Nephron progenitor cell (in vitro differentiated cells): ENCODE results near the gene FAM78B.

Experiments
- DNase-seq: peaks from one replicate; pipeline ENCODE4 v3.0.0; 2021
- H3K27ac Mint-ChIP-seq: 2 replicates; pipeline ENCODE4 v1.8.0; 2021; ENCODE audit warnings: mild to moderate bottlenecking, moderate library complexity, mixed read lengths
- H3K27me3 Mint-ChIP-seq: 2 replicates; pipeline ENCODE4 v1.8.0; 2021; ENCODE audit warnings: mild to moderate bottlenecking, low read depth, mixed read lengths; ENCODE audit not compliant: poor library complexity
- H3K36me3 Mint-ChIP-seq: 2 replicates; pipeline ENCODE4 v1.8.0; 2021; ENCODE audit warnings: low read depth, mixed read lengths
- H3K4me1 Mint-ChIP-seq: 2 replicates; pipeline ENCODE4 v1.8.0; 2021; ENCODE audit warnings: mixed read lengths
- H3K4me3 Mint-ChIP-seq: 2 replicates; pipeline ENCODE4 v1.8.0; 2021; ENCODE audit warnings: mild to moderate bottlenecking, moderate library complexity, mixed read lengths
- H3K9me3 Mint-ChIP-seq: 2 replicates; pipeline ENCODE4 v1.8.0; 2021; ENCODE audit warnings: mild to moderate bottlenecking, moderate library complexity, mixed read lengths
- CTCF ChIP-seq: fragments of 200-600 bp; sonication (generic); IDR thresholded peaks from 2 replicates; pipeline ENCODE4 v1.5.0; 2021; ENCODE audit warnings: antibody characterized with exemption

FAM78B gene

GRCh38 chr1:166079276-166079675, 87.5 kb downstream of the FAM78B start:
- Mint-ChIP-seq H3K9me3 (no peaks in the 10 kb centered on the region), H3K27ac (no peak overlapping the region), H3K27me3 (no peaks in the 10 kb centered on the region), H3K36me3 (no peaks in the 10 kb centered on the region), H3K4me3 (no peak overlapping the region), H3K4me1 (peaks cover 18% of the 10 kb centered on the region)
- DNase-seq: no peak
- TF ChIP-seq CTCF: no peak

GRCh38 chr1:166073489-166073888, 93.3 kb downstream of the FAM78B start:
- DNase-seq: no peak
- Mint-ChIP-seq H3K27ac (no peak overlapping the region), H3K9me3 (no peaks in the 10 kb centered on the region), H3K4me1 (no peaks in the 10 kb centered on the region), H3K27me3 (no peaks in the 10 kb centered on the region), H3K36me3 (no peaks in the 10 kb centered on the region), H3K4me3 (no peak overlapping the region)
- TF ChIP-seq CTCF: no peak

GRCh38 chr1:166069390-166069789, 97.4 kb downstream of the FAM78B start:
- no peak overlapping the region for H3K4me3 Mint-ChIP-seq
- TF ChIP-seq CTCF: no peak
- DNase-seq: peak; percentile 57
- no peaks in the 10 kb centered on the region for H3K27me3 Mint-ChIP-seq
- no peak overlapping the region for H3K27ac Mint-ChIP-seq
- H3K4me1 Mint-ChIP-seq: no peaks in the 10 kb centered on the region
- no peaks in the 10 kb centered on the region for H3K36me3 Mint-ChIP-seq
- no peaks in the 10 kb centered on the region for H3K9me3 Mint-ChIP-seq

GRCh38 chr1:166066107-166066506, 100.7 kb downstream of the FAM78B start:
- Mint-ChIP-seq H3K27me3 (no peaks in the 10 kb centered on the region), H3K36me3 (no peaks in the 10 kb centered on the region), H3K9me3 (no peaks in the 10 kb centered on the region), H3K4me3 (no peak overlapping the region), H3K27ac (no peak overlapping the region), H3K4me1 (no peaks in the 10 kb centered on the region)
- no peak for DNase-seq
- no peak for TF ChIP-seq CTCF

- no peak for TF ChIP-seq CTCF
- no peaks in the 10 kb centered on the region for H3K4me1 Mint-ChIP-seq
- no peak for DNase-seq
- no peaks in the 10 kb centered on the region for H3K36me3 Mint-ChIP-seq
- H3K27ac Mint-ChIP-seq: no peak overlapping the region
- no peaks in the 10 kb centered on the region for H3K27me3 Mint-ChIP-seq
- no peaks in the 10 kb centered on the region for H3K9me3 Mint-ChIP-seq
- no peak overlapping the region for H3K4me3 Mint-ChIP-seq
These were observed 101.8 kb downstream of the FAM78B start for GRCh38 chr1:166064951-166065350.

- no peak for DNase-seq
- Mint-ChIP-seq H3K4me3 (no peak overlapping the region), H3K4me1 (no peaks in the 10 kb centered on the region), H3K9me3 (no peaks in the 10 kb centered on the region), H3K27me3 (no peaks in the 10 kb centered on the region), H3K36me3 (no peaks in the 10 kb centered on the region), H3K27ac (no peak overlapping the region)
- no peak for TF ChIP-seq CTCF
These were observed 102.4 kb downstream of the FAM78B start for GRCh38 chr1:166064313-166064926.
